GM12878 (cell line): ENCODE results near the gene SPAG17. TPM values are rescaled to one million over a fixed set of nuclear protein-coding genes. Genes with fewer than 3 reads are reported as not detected.

Experiments
- ATAC-seq: fragments of 200-7000 bp; cut with Tn5 transposase; 3 replicates; pipeline ENCODE4 v1.9.1; 2020; ENCODE audit warnings: mild to moderate bottlenecking, moderate library complexity
- BruUV-seq: library from RNA; stranded (reverse); fragments of 400-500 nt; replicated peaks from 2 replicates; lab custom pipeline; 2021; lab: Mats Ljungman, UMichigan
- CTCF ChIA-PET: fragments of 300-600 bp; sonication (Branson Sonifier 250); formaldehyde crosslinking; extraction: SDS; loops from one replicate; lab custom pipeline; 2021; ENCODE audit warnings: inconsistent platforms; lab: Yijun Ruan, JAX
- POLR2A ChIA-PET: fragments of 350-600 bp; formaldehyde crosslinking; extraction: SDS; loops from one replicate; lab custom pipeline; 2021; ENCODE audit warnings: inconsistent platforms; lab: Charles Lee
- RAD21 ChIA-PET: fragments of 300-600 bp; sonication (Branson Sonifier 250); formaldehyde crosslinking; loops from one replicate; lab custom pipeline; 2023; ENCODE audit warnings: antibody characterized with exemption; ENCODE audit not compliant: unreplicated experiment; lab: Charles Lee
- SMC1A ChIA-PET: fragments of 300-600 bp; sonication (Branson Sonifier 250); formaldehyde crosslinking; loops from one replicate; lab custom pipeline; 2023; ENCODE audit not compliant: unreplicated experiment, uncharacterized antibody; lab: Charles Lee
- DNase-seq: peaks from one replicate; pipeline ENCODE4 v3.0.0-alpha.2; 2011; ENCODE audit warnings: low read depth, low spot score
- FAIRE-seq: peaks from 3 replicates; lab custom pipeline; 2011; peaks lifted over from hg19 to GRCh38; lab: Jason Lieb, UNC
- H2AFZ ChIP-seq: 2 replicates; pipeline ENCODE4 v1.6.0; 2011; ENCODE audit warnings: low read depth, low read length, control low read depth; ENCODE audit not compliant: control insufficient read depth
- H3K27ac ChIP-seq: 2 replicates; pipeline ENCODE4 v1.5.1; 2011; ENCODE audit warnings: control low read depth; ENCODE audit not compliant: control insufficient read depth, insufficient read depth
- H3K27me3 ChIP-seq, 2 experiments: replicated peaks in 1 of 2; 2 replicates each; pipeline versions ENCODE4 v1.6.0 to v1.6.1; 2011; ENCODE audit warnings: low read length in 1 of 2; ENCODE audit not compliant: control insufficient read depth in 2 of 2, insufficient read depth in 2 of 2
- H3K36me3 ChIP-seq, 2 experiments: 2 replicates each; pipeline ENCODE4 v1.5.1; 2011; ENCODE audit warnings: low read length in 1 of 2; ENCODE audit not compliant: control insufficient read depth in 2 of 2, insufficient read depth in 2 of 2
- H3K4me1 ChIP-seq: 2 replicates; pipeline ENCODE4 v1.6.1; 2011; ENCODE audit warnings: mild to moderate bottlenecking, low read length, moderate library complexity, mixed read lengths; ENCODE audit not compliant: control insufficient read depth, insufficient read depth
- H3K4me2 ChIP-seq: 2 replicates; pipeline ENCODE4 v1.6.0; 2011; ENCODE audit warnings: control low read depth; ENCODE audit not compliant: control insufficient read depth, insufficient read depth
- H3K4me3 ChIP-seq: fragments of 200-600 bp; sonication (generic); 2 replicates; pipeline ENCODE4 v1.5.1; 2016
- H3K79me2 ChIP-seq: 2 replicates; pipeline ENCODE4 v1.6.0; 2011; ENCODE audit warnings: low read length; ENCODE audit not compliant: control insufficient read depth, insufficient read depth
- H3K9ac ChIP-seq: 2 replicates; pipeline ENCODE4 v1.8.0; 2011; ENCODE audit warnings: low read length, control low read depth, mixed read lengths; ENCODE audit not compliant: control insufficient read depth, insufficient read depth
- H3K9me3 ChIP-seq: replicated peaks from 3 replicates; pipeline ENCODE4 v1.5.1; 2011; ENCODE audit warnings: mild to moderate bottlenecking, low read length; ENCODE audit not compliant: control insufficient read depth, insufficient read depth
- H4K20me1 ChIP-seq: 2 replicates; pipeline ENCODE4 v1.6.0; 2011; ENCODE audit not compliant: control insufficient read depth, insufficient read depth
- CHD1 ChIP-seq: IDR thresholded peaks from 2 replicates; pipeline ENCODE4 v1.6.1; 2012; ENCODE audit warnings: low read depth, low read length, improper control_type of control experiment
- DPF2 ChIP-seq: fragments of 450-650 bp; IDR thresholded peaks from 2 replicates; pipeline ENCODE4 v1.6.1; 2017; ENCODE audit warnings: mild to moderate bottlenecking
- E2F4 ChIP-seq: IDR thresholded peaks from 2 replicates; pipeline ENCODE4 v1.6.1; 2012; ENCODE audit warnings: low read depth, low read length, improper control_type of control experiment
- EGR1 ChIP-seq, 2 experiments: IDR thresholded peaks; 1 replicate in 1 of 2; 2 replicates in 1 of 2; pipeline ENCODE4 v1.6.1; 2011 to 2012; ENCODE audit warnings: low read depth in 2 of 2, low read length in 2 of 2, borderline replicate concordance in 1 of 2, mild to moderate bottlenecking in 1 of 2, moderate library complexity in 1 of 2
- ELK1 ChIP-seq: IDR thresholded peaks from 2 replicates; pipeline ENCODE4 v1.6.1; 2012; ENCODE audit warnings: low read depth, low read length, improper control_type of control experiment
- HDGF ChIP-seq: fragments of 450-650 bp; IDR thresholded peaks from 2 replicates; pipeline ENCODE4 v1.6.1; 2016; ENCODE audit warnings: antibody characterized with exemption
- MAX ChIP-seq: IDR thresholded peaks from 2 replicates; pipeline ENCODE4 v1.6.1; 2012; ENCODE audit warnings: low read depth, low read length, improper control_type of control experiment
- MTA2 ChIP-seq: fragments of 450-650 bp; IDR thresholded peaks from 2 replicates; pipeline ENCODE4 v1.6.1; 2016; ENCODE audit warnings: low read depth, mild to moderate bottlenecking, moderate library complexity
- NRF1 ChIP-seq: conservative IDR thresholded peaks from 2 replicates; pipeline ENCODE4 v1.6.1; 2011; ENCODE audit warnings: mild to moderate bottlenecking, low read depth, low read length, improper control_type of control experiment
- PAX8 ChIP-seq: fragments of 450-650 bp; IDR thresholded peaks from 2 replicates; pipeline ENCODE4 v1.6.1; 2017; ENCODE audit warnings: mild to moderate bottlenecking, moderate library complexity
- SREBF2 ChIP-seq: IDR thresholded peaks from 2 replicates; pipeline ENCODE4 v1.6.1; 2012; ENCODE audit warnings: mild to moderate bottlenecking, low read length
- ZBTB40 ChIP-seq: fragments of 450-650 bp; IDR thresholded peaks from 2 replicates; pipeline ENCODE4 v1.6.1; 2016; ENCODE audit warnings: mild to moderate bottlenecking, moderate library complexity, borderline replicate concordance
- ZZZ3 ChIP-seq: IDR thresholded peaks from 2 replicates; pipeline ENCODE4 v1.6.1; 2011; ENCODE audit warnings: low read depth; ENCODE audit not compliant: control insufficient read depth, insufficient read length
- WGBS: methylation state at CpG from one replicate; pipeline ENCODE4 v1.1.6; 2016; ENCODE audit warnings: low lambda C conversion rate; ENCODE audit not compliant: insufficient replicate concordance, insufficient coverage; ENCODE audit errors: missing lambda C conversion rate; 5-methylcytosine and 5-hydroxymethylcytosine counted together
- in situ Hi-C: fragments of 300-500 bp; cut with MboI; formaldehyde crosslinking; loops from 9 replicates; pipeline ENCODE4 v1.14.3; 2018; ENCODE audit warnings: mixed read lengths
- intact Hi-C: fragments of 100-400 bp; cut with micrococcal nuclease; formaldehyde crosslinking; loops from one replicate; pipeline ENCODE4 v1.14.2; 2022; ENCODE audit not compliant: unreplicated experiment
- polyA plus RNA-seq, 11 experiments: library from polyadenylated mRNA; depleted of rRNA in 4 of 11; unstranded in 6 of 11; stranded (reverse) in 5 of 11; fragments of >200 nt; fragmentation: Nextera tagmentation in 4 of 11; fragmentation: Illumina TruSeq in 1 of 11; extraction: Ambion mirVana in 4 of 11; extraction: Trizol in 1 of 11; gene quantifications; 1 replicate in 1 of 11; 2 replicates in 10 of 11; pipeline versions ENCODE4 v1.2.1 to v1.2.3, GENCODE V29; 2011 to 2016; ENCODE audit warnings: inconsistent platforms in 2 of 11, missing spikeins in 2 of 11, low read depth in 1 of 11
- total RNA-seq, 4 experiments: library from RNA; depleted of rRNA in 3 of 4; stranded (reverse); fragments of >200 nt in 3 of 4; fragmentation: Illumina TruSeq in 1 of 4; extraction: Trizol in 1 of 4; gene quantifications; 2 replicates each; pipeline versions ENCODE4 v1.2.1 to v1.2.3, GENCODE V29; 2013 to 2021

The SPAG17 gene
- total and polyA plus RNA-seq, 10 of the 15 experiments (the other 5 are each of a cell fraction or from before 2014, with no cell fraction given): 0.02 to 0.16 (median 0.03) TPM; not detected in 7

GRCh38 chr1:118047650-118048224 lies 137.3 kb downstream of the SPAG17 start:
- POLR2A ChIA-PET: no interaction called here
- in situ Hi-C loops: no loop called here
- Histone ChIP-seq H3K4me2 (no peak overlapping the region), H3K79me2 (no peaks in the 10 kb centered on the region), H3K36me3 (no peaks in the 10 kb centered on the region), H3K4me1 (no peaks in the 10 kb centered on the region), H3K27me3 (no peaks in the 10 kb centered on the region), H4K20me1 (no peaks in the 10 kb centered on the region), H3K9me3 (no peaks in the 10 kb centered on the region), H3K4me3 (no peak overlapping the region), H3K27ac (no peak overlapping the region), H3K9ac (no peak overlapping the region), H2AFZ (no peak overlapping the region)
- no peak for ATAC-seq
- 42% methylated on average over 3 of the region's 3 CpGs for WGBS
- intact Hi-C loops: no loop called here
- RAD21 ChIA-PET: no interaction called here
- SMC1A ChIA-PET: no interaction called here
- CTCF ChIA-PET: no interaction called here
- TF ChIP-seq MAX (no peak), PAX8 (no peak), ZBTB40 (no peak), ZZZ3 (no peak), E2F4 (no peak), EGR1 (IDR thresholded peaks at IDR 0.05; ENCODE audit: borderline replicate concordance in 1 of 2, low read depth in 2 of 2, low read length in 2 of 2) (no peak), DPF2 (no peak), NRF1 (no peak), HDGF (no peak), ELK1 (no peak), MTA2 (no peak), CHD1 (no peak), SREBF2 (no peak)
- DNase-seq: no peak
- no TSS peak for BruUV-seq
- FAIRE-seq: no peak
